CD14-positive monocyte (primary cell): Measurements from ENCODE around the gene DOCK4. TPM values are rescaled to one million over a fixed set of nuclear protein-coding genes. Genes with fewer than 3 reads are reported as not detected.

Experiments
- DNase-seq, 3 donors: peaks; one replicate each; pipeline ENCODE4 v3.0.0-alpha.2; 2011 to 2022
- H2AFZ ChIP-seq: 2 replicates; pipeline ENCODE4 v1.6.0; 2012; ENCODE audit warnings: mild to moderate bottlenecking, low read depth, low read length, inconsistent platforms; ENCODE audit not compliant: insufficient read depth, poor library complexity, severe bottlenecking
- H3K27ac ChIP-seq, 2 donors: 1 replicate in 1 of 2; 2 replicates in 1 of 2; pipeline ENCODE4 v1.5.1; 2012 to 2013; ENCODE audit warnings: low read length in 2 of 2, control low read depth in 1 of 2, inconsistent platforms in 1 of 2, low read depth in 1 of 2, mild to moderate bottlenecking in 1 of 2
- H3K27me3 ChIP-seq, 2 donors: one replicate each; pipeline versions ENCODE4 v1.6.0 to v1.6.1; 2011 to 2013; ENCODE audit warnings: low read length in 2 of 2; ENCODE audit not compliant: control insufficient read depth in 2 of 2, insufficient read depth in 2 of 2
- H3K36me3 ChIP-seq, 2 donors: replicated peaks in 1 of 2; 1 replicate in 1 of 2; 2 replicates in 1 of 2; pipeline versions ENCODE4 v1.5.1 to v1.6.1; 2012 to 2013; ENCODE audit warnings: low read length in 2 of 2, control low read depth in 1 of 2, inconsistent platforms in 1 of 2, mild to moderate bottlenecking in 1 of 2; ENCODE audit not compliant: insufficient read depth in 2 of 2, control insufficient read depth in 1 of 2
- H3K4me1 ChIP-seq, 2 donors: 1 replicate in 1 of 2; 2 replicates in 1 of 2; pipeline versions ENCODE4 v1.5.1 to v1.6.1; 2012 to 2013; ENCODE audit warnings: low read length in 2 of 2, control low read depth in 1 of 2, inconsistent platforms in 1 of 2, mild to moderate bottlenecking in 1 of 2, moderate library complexity in 1 of 2; ENCODE audit not compliant: insufficient read depth in 2 of 2, control insufficient read depth in 1 of 2
- H3K4me2 ChIP-seq: replicated peaks from 2 replicates; pipeline ENCODE3; 2012; ENCODE audit warnings: low read length, moderate library complexity, mild to moderate bottlenecking; ENCODE audit not compliant: poor library complexity, severe bottlenecking; ENCODE audit errors: extremely low read depth
- H3K4me3 ChIP-seq, 3 experiments: fragments of 200-600 bp in 1 of 3; sonication (generic) in 1 of 3; replicated peaks in 1 of 3; 1 replicate in 2 of 3; 2 replicates in 1 of 3; pipeline ENCODE4 v1.5.1; 2011 to 2013; ENCODE audit warnings: low read length in 3 of 3, mild to moderate bottlenecking in 3 of 3, control low read depth in 2 of 3, low read depth in 2 of 3, inconsistent platforms in 1 of 3, moderate library complexity in 1 of 3
- H3K79me2 ChIP-seq: 2 replicates; pipeline ENCODE4 v1.6.0; 2012; ENCODE audit warnings: mild to moderate bottlenecking, control low read depth, inconsistent platforms, low read length, moderate library complexity; ENCODE audit not compliant: insufficient read depth
- H3K9ac ChIP-seq: 2 replicates; pipeline ENCODE4 v1.6.0; 2017; ENCODE audit warnings: low read length, mild to moderate bottlenecking; ENCODE audit not compliant: insufficient read depth, poor library complexity, severe bottlenecking
- H3K9me3 ChIP-seq, 2 donors: replicated peaks in 1 of 2; 1 replicate in 1 of 2; 2 replicates in 1 of 2; pipeline versions ENCODE4 v1.5.1 to v1.6.1; 2012 to 2013; ENCODE audit warnings: low read length in 2 of 2, control low read depth in 1 of 2; ENCODE audit not compliant: control insufficient read depth in 1 of 2, insufficient read depth in 1 of 2
- H4K20me1 ChIP-seq: 2 replicates; pipeline ENCODE4 v1.6.0; 2012; ENCODE audit warnings: mild to moderate bottlenecking, low read length, control low read depth, moderate library complexity; ENCODE audit not compliant: insufficient read depth
- H3K27ac Mint-ChIP-seq, 7 donors: one replicate each; pipeline ENCODE4 v1.8.0; 2020; ENCODE audit warnings: mild to moderate bottlenecking in 7 of 7, mixed read lengths in 7 of 7, moderate library complexity in 6 of 7, inconsistent platforms in 2 of 7
- H3K27me3 Mint-ChIP-seq, 3 donors: one replicate each; pipeline ENCODE4 v1.8.0; 2021 to 2022; ENCODE audit warnings: low read depth in 3 of 3, mild to moderate bottlenecking in 3 of 3, mixed read lengths in 3 of 3, moderate library complexity in 3 of 3, inconsistent platforms in 1 of 3
- H3K36me3 Mint-ChIP-seq, 2 donors: one replicate each; pipeline ENCODE4 v1.8.0; 2020; ENCODE audit warnings: mixed read lengths in 2 of 2, inconsistent platforms in 1 of 2, mild to moderate bottlenecking in 1 of 2
- H3K4me1 Mint-ChIP-seq: one replicate; pipeline ENCODE4 v1.8.0; 2020; ENCODE audit warnings: mild to moderate bottlenecking, mixed read lengths
- H3K4me3 Mint-ChIP-seq, 2 donors: one replicate each; pipeline ENCODE4 v1.8.0; 2020; ENCODE audit warnings: mild to moderate bottlenecking in 2 of 2, mixed read lengths in 2 of 2, moderate library complexity in 1 of 2
- H3K9me3 Mint-ChIP-seq, 7 donors: one replicate each; pipeline ENCODE4 v1.8.0; 2020 to 2022; ENCODE audit warnings: mixed read lengths in 7 of 7, mild to moderate bottlenecking in 6 of 7, moderate library complexity in 6 of 7, inconsistent platforms in 2 of 7
- CTCF ChIP-seq: fragments of 200-600 bp; IDR thresholded peaks from one replicate; pipeline ENCODE4 v1.8.0; 2022; ENCODE audit warnings: antibody characterized with exemption, mild to moderate bottlenecking
- WGBS: methylation state at CpG from one replicate; pipeline ENCODE4 v1.1.5; 2013; ENCODE audit warnings: missing lambda C conversion rate; ENCODE audit not compliant: insufficient coverage; 5-methylcytosine and 5-hydroxymethylcytosine counted together
- intact Hi-C, 2 donors: fragments of 100-400 bp; cut with micrococcal nuclease; formaldehyde crosslinking; loops; one replicate each; pipeline versions ENCODE4 v1.15.0 to v1.15.1; 2023
- polyA plus RNA-seq, 3 donors: library from polyadenylated mRNA; depleted of rRNA in 1 of 3; unstranded in 2 of 3; stranded (reverse) in 1 of 3; fragments of 300-500 nt in 2 of 3; fragments of >200 nt in 1 of 3; fragmentation: Illumina TruSeq in 2 of 3; gene quantifications; 1 replicate in 2 of 3; 2 replicates in 1 of 3; pipeline ENCODE4 v1.2.3, GENCODE V29; 2012 to 2021

Gene DOCK4
- polyA plus RNA-seq, 3 donors: 1.3 to 5.0 (median 2.7) TPM

- Mint-ChIP-seq H3K27ac (no peak overlapping the region), H3K4me1 (no peaks in the 10 kb centered on the region), H3K4me3 (no peak overlapping the region), H3K36me3 (peaks cover 0 to 2% of the 10 kb centered on the region in 2 donors), H3K27me3 (peaks cover 0 to 1% (median 0%) of the 10 kb centered on the region in 3 donors), H3K9me3 (peaks cover 0 to 7% (median 1%) of the 10 kb centered on the region in 7 donors)
- TF ChIP-seq CTCF: no peak
- Histone ChIP-seq H3K9me3 (no peaks in the 10 kb centered on the region), H3K36me3 (no peaks in the 10 kb centered on the region), H3K9ac (no peak overlapping the region), H3K4me1 (no peaks in the 10 kb centered on the region), H3K27me3 (no peaks in the 10 kb centered on the region), H2AFZ (no peak overlapping the region), H3K4me2 (no peak overlapping the region), H3K79me2 (no peaks in the 10 kb centered on the region), H3K27ac (no peak overlapping the region), H3K4me3 (no peak overlapping the region), H4K20me1 (no peaks in the 10 kb centered on the region)
- intact Hi-C loops: no loop called here
- WGBS: no CpG with 5 or more reads among the region's 2 CpGs
- DNase-seq: no peak
Measured at GRCh38 chr7:111903797-111904196, 302.4 kb downstream of the DOCK4 start.

- Mint-ChIP-seq H3K27ac (no peak overlapping the region), H3K27me3 (peaks cover 0 to 1% (median 0%) of the 10 kb centered on the region in 3 donors), H3K4me3 (no peak overlapping the region), H3K9me3 (peaks cover 0 to 7% (median 0%) of the 10 kb centered on the region in 7 donors), H3K4me1 (no peaks in the 10 kb centered on the region), H3K36me3 (peaks cover 0 to 2% of the 10 kb centered on the region in 2 donors)
- TF ChIP-seq CTCF: no peak
- Histone ChIP-seq H3K4me2 (no peak overlapping the region), H4K20me1 (no peaks in the 10 kb centered on the region), H3K4me1 (no peaks in the 10 kb centered on the region), H2AFZ (no peak overlapping the region), H3K36me3 (no peaks in the 10 kb centered on the region), H3K9ac (no peak overlapping the region), H3K9me3 (no peaks in the 10 kb centered on the region), H3K79me2 (no peaks in the 10 kb centered on the region), H3K4me3 (no peak overlapping the region), H3K27me3 (no peaks in the 10 kb centered on the region), H3K27ac (no peak overlapping the region)
- intact Hi-C loops: no loop called here
- no peak for DNase-seq
- no CpG with 5 or more reads among the region's 1 CpG for WGBS
Measured at GRCh38 chr7:111903016-111903415, 303.2 kb downstream of the DOCK4 start.
